ENCODE data around the gene BLACAT1. TPM values are rescaled to one million over a fixed set of nuclear protein-coding genes. Genes with fewer than 3 reads are reported as not detected.

BLACAT1 gene
- total and polyA plus RNA-seq, 2 of the 4 experiments (the other 2 are of a cell fraction): under 0.01 to 0.05 TPM

GRCh38 chr1:205500240-205501233 lies 44.7 kb upstream of the BLACAT1 start (continued):
- no peak for TF ChIP-seq RCOR1 (IDR thresholded peaks at IDR 0.05; ENCODE audit: insufficient replicate concordance, low read length)

- no peak overlapping the region for H3K56ac ChIP-seq (ENCODE audit: extremely low read depth, insufficient read depth, low read length)
- DNase-seq (no peak), ATAC-seq (ENCODE audit: low read depth) (no peak)
- CTCF ChIA-PET: no interaction called here
- peaks cover 58% of the 10 kb centered on the region for H3K27me3 ChIP-seq (ENCODE audit: control insufficient read depth, insufficient read depth, low read length)
- H2AK9ac ChIP-seq (replicated peaks; ENCODE audit: low read depth, low read length, poor library complexity): no peak overlapping the region
- H3K36me3 ChIP-seq (ENCODE audit: control insufficient read depth, insufficient read depth, low read length): no peaks in the 10 kb centered on the region
- intact Hi-C loops (cut with micrococcal nuclease) (no loop called here), dilution Hi-C loops (cut with HindIII; ENCODE audit: low sequenced_read_pairs, unreplicated experiment) (no loop called here), in situ Hi-C loops (cut with MboI; ENCODE audit: low sequenced_read_pairs) (no loop called here)
- no peak overlapping the region for H4K5ac ChIP-seq (ENCODE audit: low read depth, low read length)
- no peak for TF ChIP-seq USF2 (IDR thresholded peaks at IDR 0.05; ENCODE audit: low read depth, low read length)
- TF ChIP-seq ELK1 (IDR thresholded peaks at IDR 0.05; ENCODE audit: borderline replicate concordance, low read depth, low read length): no peak
- TF ChIP-seq MAFK (IDR thresholded peaks at IDR 0.05; ENCODE audit: low read depth, low read length): no peak
- TF ChIP-seq BHLHE40 (IDR thresholded peaks at IDR 0.05; ENCODE audit: low read depth, low read length): no peak
- no peak for TF ChIP-seq RFX5 (IDR thresholded peaks at IDR 0.05; ENCODE audit: low read depth, low read length)
- no peak for TF ChIP-seq NFE2L2 (IDR thresholded peaks at IDR 0.05; ENCODE audit: low read depth, low read length)
- TF ChIP-seq MXI1 (IDR thresholded peaks at IDR 0.05; ENCODE audit: borderline replicate concordance, low read depth, low read length): no peak
- TF ChIP-seq CHD1 (IDR thresholded peaks at IDR 0.05; ENCODE audit: low read depth, low read length): no peak
- TF ChIP-seq CTCF (conservative IDR thresholded peaks at IDR 0.05; ENCODE audit: low read depth, low read length): no peak
- H2AFZ ChIP-seq (replicated peaks; ENCODE audit: low read length, poor library complexity): no peak overlapping the region
- no peak overlapping the region for H2BK5ac ChIP-seq (ENCODE audit: low read depth, low read length, poor library complexity, severe bottlenecking)
- H4K8ac ChIP-seq (ENCODE audit: low read depth in 2 of 2, low read length in 2 of 2): no peak overlapping the region
- no peaks in the 10 kb centered on the region for H3K79me1 ChIP-seq (ENCODE audit: low read depth in 1 of 2, low read length in 2 of 2)
- H3K9me3 ChIP-seq (ENCODE audit: control insufficient read depth, insufficient read depth, low read length): no peaks in the 10 kb centered on the region; the same call in 1 of the 2 replicates
- no peak overlapping the region for H3K4me3 ChIP-seq (ENCODE audit: insufficient read depth, low read depth, low read length)
- POLR2A ChIA-PET (ENCODE audit: unreplicated experiment): no interaction called here
- no peaks in the 10 kb centered on the region; the same call in 1 of the 2 replicates for H4K20me1 ChIP-seq (ENCODE audit: insufficient read depth, low read length)
- H3K9ac ChIP-seq (ENCODE audit: low read depth, low read length): no peak overlapping the region
- no peak overlapping the region for H2AK5ac ChIP-seq (ENCODE audit: low read depth, low read length)
- H3K4ac ChIP-seq (ENCODE audit: low read depth, low read length): no peak overlapping the region
- H2BK120ac ChIP-seq (ENCODE audit: low read depth, low read length): no peak overlapping the region
- H3K18ac ChIP-seq (ENCODE audit: low read depth, low read length): no peak overlapping the region
- no peak overlapping the region for H3K27ac ChIP-seq (ENCODE audit: insufficient read depth, low read length)
- H3K4me1 ChIP-seq (ENCODE audit: control insufficient read depth, insufficient read depth, low read length): peaks cover under 1% of the 10 kb centered on the region; the same call in 1 of the 2 replicates
- no peak overlapping the region for H4K91ac ChIP-seq (ENCODE audit: insufficient read depth, low read depth, low read length)
- no TSS peak for BruUV-seq (replicated peaks)
- H2BK15ac ChIP-seq (ENCODE audit: low read depth, low read length): no peak overlapping the region
- no CpG with 5 or more reads among the region's 3 CpGs for WGBS, 2 experiments (ENCODE audit: extremely low coverage in 2 of 2, insufficient read length in 1 of 2)
- H3K14ac ChIP-seq (replicated peaks; ENCODE audit: low read depth, low read length): no peak overlapping the region
- H3K4me2 ChIP-seq (ENCODE audit: low read depth, low read length): no peak overlapping the region
- H3K9me1 ChIP-seq (ENCODE audit: insufficient read depth, low read length): no peaks in the 10 kb centered on the region
- H3K23ac ChIP-seq (ENCODE audit: low read depth, low read length): no peak overlapping the region
- H2BK20ac ChIP-seq (ENCODE audit: low read depth, low read length): no peak overlapping the region
Observed at GRCh38 chr1:205499789-205500188, 43.9 kb upstream of the BLACAT1 start.

Data from IMR-90 (cell line).